ENCODE data around the gene PCGF6.

- no peak for TF ChIP-seq CTCF (conservative IDR thresholded peaks at IDR 0.05; ENCODE audit: low read length)
- TF ChIP-seq EZH2phosphoT487 (IDR thresholded peaks at IDR 0.05; ENCODE audit: borderline replicate concordance, low read depth, low read length): no peak
Observed at GRCh38 chr10:103259989-103260388, 91.0 kb downstream of the PCGF6 start.
